Astrocyte (in vitro differentiated cells and primary cell): ENCODE measurements around the gene JAK3. TPM values are rescaled to one million over a fixed set of nuclear protein-coding genes. Genes with fewer than 3 reads are reported as not detected.

Experiments
- DNase-seq: peaks from one replicate; pipeline ENCODE4 v3.0.0-alpha.2; 2010; ENCODE audit warnings: low read depth
- FAIRE-seq: peaks from 2 replicates; lab custom pipeline; 2011; peaks lifted over from hg19 to GRCh38; lab: Jason Lieb, UNC
- H2AFZ ChIP-seq: 2 replicates; pipeline ENCODE4 v1.6.0; 2012; ENCODE audit warnings: low read depth, low read length, inconsistent platforms
- H3K27ac ChIP-seq: 2 replicates; pipeline ENCODE4 v1.5.1; 2011; ENCODE audit warnings: low read depth, low read length, inconsistent platforms
- H3K27me3 ChIP-seq: 2 replicates; pipeline ENCODE4 v1.6.0; 2011; ENCODE audit warnings: low read length, inconsistent platforms; ENCODE audit not compliant: insufficient read depth
- H3K36me3 ChIP-seq: 2 replicates; pipeline ENCODE4 v1.5.1; 2011; ENCODE audit warnings: low read length, inconsistent platforms; ENCODE audit not compliant: insufficient read depth
- H3K4me1 ChIP-seq: 2 replicates; pipeline ENCODE4 v1.5.1; 2011; ENCODE audit warnings: low read length, inconsistent platforms; ENCODE audit not compliant: insufficient read depth
- H3K4me2 ChIP-seq: 2 replicates; pipeline ENCODE4 v1.6.0; 2012; ENCODE audit warnings: low read length, inconsistent platforms
- H3K4me3 ChIP-seq: 2 replicates; pipeline ENCODE4 v1.5.1; 2011; ENCODE audit warnings: low read depth, mild to moderate bottlenecking, low read length, inconsistent platforms; ENCODE audit not compliant: insufficient read depth
- H3K79me2 ChIP-seq: 2 replicates; pipeline ENCODE4 v1.6.0; 2012; ENCODE audit warnings: mild to moderate bottlenecking, low read length, inconsistent platforms; ENCODE audit not compliant: insufficient read depth
- H3K9ac ChIP-seq: 2 replicates; pipeline ENCODE4 v1.6.0; 2012; ENCODE audit warnings: mild to moderate bottlenecking, low read length, inconsistent platforms
- H3K9me3 ChIP-seq: 2 replicates; pipeline ENCODE4 v1.5.1; 2012; ENCODE audit warnings: low read depth, mild to moderate bottlenecking, low read length, inconsistent platforms; ENCODE audit not compliant: insufficient read depth
- H4K20me1 ChIP-seq: 2 replicates; pipeline ENCODE4 v1.6.0; 2012; ENCODE audit warnings: low read length, inconsistent platforms; ENCODE audit not compliant: insufficient read depth
- H3K27ac Mint-ChIP-seq: one replicate; pipeline ENCODE4 v1.8.0; 2021; ENCODE audit warnings: mild to moderate bottlenecking, mixed read lengths; ENCODE audit not compliant: unreplicated experiment
- H3K27me3 Mint-ChIP-seq: one replicate; pipeline ENCODE4 v1.8.0; 2021; ENCODE audit warnings: low read depth, mixed read lengths; ENCODE audit not compliant: unreplicated experiment
- H3K36me3 Mint-ChIP-seq: one replicate; pipeline ENCODE4 v1.8.0; 2021; ENCODE audit warnings: low read depth, mixed read lengths; ENCODE audit not compliant: unreplicated experiment
- H3K4me1 Mint-ChIP-seq: one replicate; pipeline ENCODE4 v1.8.0; 2021; ENCODE audit warnings: low read depth, mixed read lengths; ENCODE audit not compliant: unreplicated experiment
- H3K4me3 Mint-ChIP-seq: one replicate; pipeline ENCODE4 v1.8.0; 2021; ENCODE audit warnings: mild to moderate bottlenecking, moderate library complexity, mixed read lengths; ENCODE audit not compliant: unreplicated experiment
- H3K9me3 Mint-ChIP-seq: one replicate; pipeline ENCODE4 v1.8.0; 2021; ENCODE audit warnings: mild to moderate bottlenecking, mixed read lengths; ENCODE audit not compliant: unreplicated experiment
- CTCF ChIP-seq: IDR thresholded peaks from 2 replicates; pipeline ENCODE4 v1.5.1; 2011; ENCODE audit warnings: low read depth, mild to moderate bottlenecking, inconsistent platforms, low read length, moderate library complexity; ENCODE audit not compliant: insufficient read depth
- EZH2 ChIP-seq: IDR thresholded peaks from 2 replicates; pipeline ENCODE4 v1.6.1; 2012; ENCODE audit warnings: mild to moderate bottlenecking, low read length, inconsistent platforms; ENCODE audit not compliant: insufficient read depth
- total RNA-seq: library from RNA; stranded (reverse); gene quantifications from 2 replicates; pipeline ENCODE4 v1.2.1, GENCODE V29; 2021

JAK3 gene
- total RNA-seq, 1 donor from 2014 or later = 1.00 TPM

GRCh38 chr19:17831419-17831888 lies 16.3 kb downstream of the JAK3 start:
- no peaks in the 10 kb centered on the region for H4K20me1 ChIP-seq
- no peaks in the 10 kb centered on the region for H3K36me3 ChIP-seq
- peak overlapping the region; percentile 78 for H2AFZ ChIP-seq
- FAIRE-seq (no peak), DNase-seq (no peak)
- TF ChIP-seq CTCF (no peak), EZH2 (no peak)
- peak overlapping the region; percentile 64 for H3K4me2 ChIP-seq
- peaks cover 9% of the 10 kb centered on the region for H3K27me3 ChIP-seq
- H3K27ac ChIP-seq = no peak overlapping the region
- no peaks in the 10 kb centered on the region for H3K79me2 ChIP-seq
- Mint-ChIP-seq H3K36me3 (no peaks in the 10 kb centered on the region), H3K9me3 (no peaks in the 10 kb centered on the region), H3K4me3 (peak overlapping the region; percentile 65), H3K4me1 (no peaks in the 10 kb centered on the region), H3K27me3 (peaks cover 19% of the 10 kb centered on the region), H3K27ac (no peak overlapping the region)
- H3K9me3 ChIP-seq = no peaks in the 10 kb centered on the region
- H3K4me3 ChIP-seq = no peak overlapping the region
- H3K4me1 ChIP-seq = peaks cover 7% of the 10 kb centered on the region
- H3K9ac ChIP-seq = no peak overlapping the region

- no peaks in the 10 kb centered on the region for H3K79me2 ChIP-seq
- Mint-ChIP-seq H3K4me1 (no peaks in the 10 kb centered on the region), H3K9me3 (no peaks in the 10 kb centered on the region), H3K27me3 (peaks cover 15% of the 10 kb centered on the region), H3K27ac (peak overlapping the region; percentile 81), H3K36me3 (no peaks in the 10 kb centered on the region), H3K4me3 (peak overlapping the region; percentile 82)
- no peaks in the 10 kb centered on the region for H3K36me3 ChIP-seq
- H4K20me1 ChIP-seq = no peaks in the 10 kb centered on the region
- TF ChIP-seq CTCF = no peak
- no peak for TF ChIP-seq EZH2
- H3K4me2 ChIP-seq = peak overlapping the region; percentile 83
- no peak overlapping the region for H3K9ac ChIP-seq
- H3K4me3 ChIP-seq = peak overlapping the region; percentile 49
- DNase-seq (peak; percentile 27), FAIRE-seq (no peak)
- peaks cover 9% of the 10 kb centered on the region for H3K27me3 ChIP-seq
- H3K27ac ChIP-seq = no peak overlapping the region
- peak overlapping the region; percentile 84 for H2AFZ ChIP-seq
- no peaks in the 10 kb centered on the region for H3K9me3 ChIP-seq
- peaks cover 7% of the 10 kb centered on the region for H3K4me1 ChIP-seq
These were observed 17.0 kb downstream of the JAK3 start for GRCh38 chr19:17830567-17831418.
